ENCODE results near the gene HLA-DMB.

GRCh38 chr6:32890831-32891230 is 50.0 kb downstream of the HLA-DMB start:
- TF ChIP-seq POLR2A (IDR thresholded peaks at IDR 0.05) (no peak), CTCF (IDR thresholded peaks at IDR 0.05) (no peak), EP300 (IDR thresholded peaks at IDR 0.05) (no peak), POLR2AphosphoS5 (IDR thresholded peaks at IDR 0.05) (no peak)
